ENCODE results near the gene COX7A1. TPM values are rescaled to one million over a fixed set of nuclear protein-coding genes. Genes with fewer than 3 reads are reported as not detected.

Gene COX7A1
- total and polyA plus RNA-seq, 11 donors: 414 to 2,982 (median 2,187) TPM

GRCh38 chr19:36103842-36104552, 48.2 kb downstream of the COX7A1 start:
- 76 to 89% (median 83%) methylated on average over 11 to 12 of the region's 12 CpGs for WGBS, 4 donors
- Histone ChIP-seq H3K27ac (no peak overlapping the region), H3K9me3 (no peaks in the 10 kb centered on the region), H3K4me1 (peaks cover 0 to 34% (median 15%) of the 10 kb centered on the region in 12 donors), H3K4me3 (no peak overlapping the region), H3K27me3 (no peaks in the 10 kb centered on the region), H3K36me3 (peaks cover 0 to 29% (median 0%) of the 10 kb centered on the region in 9 donors)
- intact Hi-C loops (cut with DNase I): loop anchor here in 2 of 10 donors (5.0 kb wide), 2 partner anchors 37 to 47 kb away; no protein-coding TSS in a partner anchor
- TF ChIP-seq POLR2A (IDR thresholded peaks at IDR 0.05): no peak
- no peak for TF ChIP-seq CTCF (IDR thresholded peaks at IDR 0.05)
- DNase-seq (no peak), ATAC-seq (no peak)

GRCh38 chr19:36103040-36103626, 49.1 kb downstream of the COX7A1 start:
- Histone ChIP-seq H3K27ac (peak overlapping the region in 1 of 12 donors; percentile 26), H3K27me3 (no peaks in the 10 kb centered on the region), H3K4me1 (peaks cover 0 to 34% (median 15%) of the 10 kb centered on the region in 12 donors), H3K4me3 (no peak overlapping the region), H3K9me3 (no peaks in the 10 kb centered on the region), H3K36me3 (peaks cover 0 to 29% (median 0%) of the 10 kb centered on the region in 9 donors)
- ATAC-seq (no peak), DNase-seq (no peak)
- WGBS, 4 donors: 89 to 94% (median 92%) methylated on average over 18 to 24 of the region's 24 CpGs
- no peak for TF ChIP-seq POLR2A (IDR thresholded peaks at IDR 0.05)
- no peak for TF ChIP-seq CTCF (IDR thresholded peaks at IDR 0.05)
- intact Hi-C loops (cut with DNase I): loop anchor here in 2 of 10 donors (5.0 kb wide), 2 partner anchors 36 to 46 kb away; no protein-coding TSS in a partner anchor

GRCh38 chr19:36101550-36102327, 50.5 kb downstream of the COX7A1 start:
- Histone ChIP-seq H3K4me1 (peaks cover 0 to 34% (median 19%) of the 10 kb centered on the region in 12 donors), H3K36me3 (peaks cover 0 to 31% (median 0%) of the 10 kb centered on the region in 9 donors), H3K4me3 (peak overlapping the region in 4 of 12 donors; percentile 29 to 43 (median 38)), H3K9me3 (no peaks in the 10 kb centered on the region), H3K27ac (peak overlapping the region in 10 of 12 donors; percentile 32 to 96 (median 82)), H3K27me3 (no peaks in the 10 kb centered on the region)
- 76 to 86% (median 82%) methylated on average over 19 to 27 of the region's 27 CpGs for WGBS, 4 donors
- DNase-seq (no peak), ATAC-seq (no peak)
- no peak for TF ChIP-seq POLR2A (IDR thresholded peaks at IDR 0.05)
- TF ChIP-seq CTCF (IDR thresholded peaks at IDR 0.05): no peak
- intact Hi-C loops (cut with DNase I): loop anchor here in 2 of 10 donors (5.0 kb wide), 2 partner anchors 34 to 44 kb away; no protein-coding TSS in a partner anchor

Other genes starting within 250 kb of the COX7A1 start
- 10 to 100 TPM in 2 of 9 donors, 1 to 10 TPM in 6, not detected in 1; 2.3 to 31.7 (median 4.7) TPM for gene HCST, start 249.9 kb downstream of the COX7A1 start, total RNA-seq
- 10 to 100 TPM in 1 of 2 donors, 1 to 10 TPM in 1; 3.2 to 10.1 TPM for gene HCST, start 249.9 kb downstream of the COX7A1 start, polyA plus RNA-seq
- 100 to 1,000 TPM in 2 of 9 donors, 10 to 100 TPM in 7; 12.6 to 237 (median 19.4) TPM for gene TYROBP, start 244.2 kb downstream of the COX7A1 start, total RNA-seq
- 10 to 100 TPM; 17.1 to 42.7 TPM for gene TYROBP, start 244.2 kb downstream of the COX7A1 start, polyA plus RNA-seq
- 10 to 100 TPM in 3 of 9 donors, 1 to 10 TPM in 6; 4.5 to 18.6 (median 8.5) TPM for gene LRFN3, start 216.1 kb downstream of the COX7A1 start, total RNA-seq
- 10 to 100 TPM in 1 of 2 donors, 1 to 10 TPM in 1; 6.3 to 14.7 TPM for gene LRFN3, start 216.1 kb downstream of the COX7A1 start, polyA plus RNA-seq
- 10 to 100 TPM in 8 of 9 donors, 1 to 10 TPM in 1; 9.7 to 41.8 (median 11.4) TPM for gene SDHAF1, start 157.3 kb downstream of the COX7A1 start, total RNA-seq
- gene SDHAF1, start 157.3 kb downstream of the COX7A1 start, polyA plus RNA-seq: 10 to 100 TPM in 1 of 2 donors, 1 to 10 TPM in 1; 9.8 to 18.5 TPM
- under 1 TPM in 5 of 9 donors, not detected in 4; 0.12 to 0.50 (median 0.19) TPM for gene SYNE4, start 143.6 kb downstream of the COX7A1 start, total RNA-seq
- under 1 TPM; 0.15 to 0.17 TPM for gene SYNE4, start 143.6 kb downstream of the COX7A1 start, polyA plus RNA-seq
- gene ALKBH6, start 138.2 kb downstream of the COX7A1 start, total RNA-seq: 10 to 100 TPM in 6 of 9 donors, 1 to 10 TPM in 3; 7.3 to 22.5 (median 11.5) TPM
- 10 to 100 TPM; 13.4 TPM for gene ALKBH6, start 138.2 kb downstream of the COX7A1 start, polyA plus RNA-seq
- gene CLIP3, start 119.6 kb downstream of the COX7A1 start, total RNA-seq: 1 to 10 TPM; 2.2 to 8.0 (median 4.3) TPM
- gene CLIP3, start 119.6 kb downstream of the COX7A1 start, polyA plus RNA-seq: 1 to 10 TPM; 1.3 TPM
- gene THAP8, start 98.2 kb downstream of the COX7A1 start, total RNA-seq: 1 to 10 TPM; 2.3 to 6.0 (median 4.3) TPM
- 1 to 10 TPM; 6.0 to 7.3 TPM for gene THAP8, start 98.2 kb downstream of the COX7A1 start, polyA plus RNA-seq
- 10 to 100 TPM in 3 of 9 donors, 1 to 10 TPM in 6; 2.5 to 24.3 (median 7.7) TPM for gene WDR62, start 97.5 kb downstream of the COX7A1 start, total RNA-seq
- gene WDR62, start 97.5 kb downstream of the COX7A1 start, polyA plus RNA-seq: 10 to 100 TPM in 1 of 2 donors, 1 to 10 TPM in 1; 1.4 to 20.6 TPM
- not detected for gene OVOL3, start 41.3 kb downstream of the COX7A1 start, total RNA-seq
- gene OVOL3, start 41.3 kb downstream of the COX7A1 start, polyA plus RNA-seq: not detected
- 100 to 1,000 TPM in 5 of 9 donors, 10 to 100 TPM in 4; 80.4 to 153 (median 107) TPM for gene POLR2I, start 37.6 kb downstream of the COX7A1 start, total RNA-seq
- 100 to 1,000 TPM in 1 of 2 donors, 10 to 100 TPM in 1; 93.1 to 180 TPM for gene POLR2I, start 37.6 kb downstream of the COX7A1 start, polyA plus RNA-seq
- gene TBCB, start 37.0 kb downstream of the COX7A1 start, total RNA-seq: 100 to 1,000 TPM in 6 of 9 donors, 10 to 100 TPM in 3; 89.8 to 146 (median 111) TPM
- 100 to 1,000 TPM; 109 to 171 TPM for gene TBCB, start 37.0 kb downstream of the COX7A1 start, polyA plus RNA-seq
- gene CAPNS1, start 12.4 kb downstream of the COX7A1 start, total RNA-seq: 1,000 to 10,000 TPM in 1 of 9 donors, 100 to 1,000 TPM in 8; 272 to 1,054 (median 860) TPM
- gene CAPNS1, start 12.4 kb downstream of the COX7A1 start, polyA plus RNA-seq: 1,000 to 10,000 TPM in 1 of 2 donors, 100 to 1,000 TPM in 1; 956 to 1,083 TPM
- 1 to 10 TPM; 2.3 to 4.3 (median 3.0) TPM for gene ZNF565, start 62.2 kb upstream of the COX7A1 start, total RNA-seq
- 1 to 10 TPM; 2.6 to 3.6 TPM for gene ZNF565, start 62.2 kb upstream of the COX7A1 start, polyA plus RNA-seq
- gene ZNF146, start 62.7 kb upstream of the COX7A1 start, total RNA-seq: 10 to 100 TPM; 28.2 to 53.7 (median 35.1) TPM
- 10 to 100 TPM; 14.1 to 41.1 TPM for gene ZNF146, start 62.7 kb upstream of the COX7A1 start, polyA plus RNA-seq
- 1 to 10 TPM; 1.3 to 5.1 (median 2.2) TPM for gene ZFP14, start 226.8 kb upstream of the COX7A1 start, total RNA-seq
- gene ZFP14, start 226.8 kb upstream of the COX7A1 start, polyA plus RNA-seq: 1 to 10 TPM in 1 of 2 donors, under 1 TPM in 1; 0.79 to 1.8 TPM

Measured in heart left ventricle (tissue), 16 donors.